ENCODE data around the gene C11orf54. TPM values are rescaled to one million over a fixed set of nuclear protein-coding genes. Genes with fewer than 3 reads are reported as not detected.
"Not testable (repeated sequence)": the region's sequence is repeated elsewhere in the genome, so short reads cannot be mapped to it uniquely, and the experiment has no call there.

The C11orf54 gene
- polyA plus RNA-seq, 1 donor = 86.6 TPM

- Histone ChIP-seq H3K4me1 (ENCODE audit: control insufficient read depth, insufficient read depth, low read length) (peaks cover 22% of the 10 kb centered on the region), H3K27ac (ENCODE audit: low read length) (peak overlapping the region; percentile 78)
- WGBS (ENCODE audit: insufficient coverage, low lambda C conversion rate) = 36% methylated on average over 1 of the region's 7 CpGs
These were observed 3.2 kb downstream of the C11orf54 start for GRCh38 chr11:93744669-93745004.

GRCh38 chr11:93745005-93745755 is 3.7 kb downstream of the C11orf54 start:
- DNase-seq = peak in 1 of 2 donors; percentile 49
- Histone ChIP-seq H3K27ac (ENCODE audit: low read length) (peak overlapping the region; percentile 78), H3K4me3 (ENCODE audit: low read length) (peak overlapping the region; percentile 14), H3K4me1 (ENCODE audit: control insufficient read depth, insufficient read depth, low read length) (peaks cover 22% of the 10 kb centered on the region), H3K36me3 (ENCODE audit: control insufficient read depth, insufficient read depth, low read length) (peaks cover 11% of the 10 kb centered on the region)
- H3K27me3 ChIP-seq (ENCODE audit: control insufficient read depth, insufficient read depth, low read length); H3K9me3 ChIP-seq (ENCODE audit: control insufficient read depth, low read depth, low read length): not testable (repeated sequence)
- WGBS (ENCODE audit: insufficient coverage, low lambda C conversion rate) = no CpG with 5 or more reads among the region's 12 CpGs

More at GRCh38 chr11:93744669-93745004, 3.2 kb downstream of the C11orf54 start:
- Histone ChIP-seq H3K4me3 (ENCODE audit: low read length) (peak overlapping the region; percentile 2), H3K27me3 (ENCODE audit: control insufficient read depth, insufficient read depth, low read length) (no peaks in the 10 kb centered on the region), H3K36me3 (ENCODE audit: control insufficient read depth, insufficient read depth, low read length) (peaks cover 11% of the 10 kb centered on the region), H3K9me3 (ENCODE audit: control insufficient read depth, low read depth, low read length) (no peaks in the 10 kb centered on the region)
- DNase-seq = no peak

- no CpG with 5 or more reads among the region's 2 CpGs for WGBS (ENCODE audit: insufficient coverage, low lambda C conversion rate)
These were observed 4.6 kb downstream of the C11orf54 start for GRCh38 chr11:93746101-93746500.

GRCh38 chr11:93747122-93747521 is 5.7 kb downstream of the C11orf54 start:
- H3K27me3 ChIP-seq (ENCODE audit: control insufficient read depth, insufficient read depth, low read length) = no peaks in the 10 kb centered on the region
- H3K4me3 ChIP-seq (ENCODE audit: low read length) = no peak overlapping the region
- H3K27ac ChIP-seq (ENCODE audit: low read length) = peak overlapping the region; percentile 72
- H3K4me1 ChIP-seq (ENCODE audit: control insufficient read depth, insufficient read depth, low read length) = peaks cover 22% of the 10 kb centered on the region
- WGBS (ENCODE audit: insufficient coverage, low lambda C conversion rate) = 20% methylated on average over 1 of the region's 1 CpG
- peaks cover 12% of the 10 kb centered on the region for H3K36me3 ChIP-seq (ENCODE audit: control insufficient read depth, insufficient read depth, low read length)
- no peaks in the 10 kb centered on the region for H3K9me3 ChIP-seq (ENCODE audit: control insufficient read depth, low read depth, low read length)
- peak in 1 of 2 donors; percentile 37 for DNase-seq

More at GRCh38 chr11:93746101-93746500, 4.6 kb downstream of the C11orf54 start:
- H3K9me3 ChIP-seq (ENCODE audit: control insufficient read depth, low read depth, low read length) = no peaks in the 10 kb centered on the region
- H3K36me3 ChIP-seq (ENCODE audit: control insufficient read depth, insufficient read depth, low read length) = peaks cover 11% of the 10 kb centered on the region
- DNase-seq = peak in 1 of 2 donors; percentile 26
- peak overlapping the region; percentile 78 for H3K27ac ChIP-seq (ENCODE audit: low read length)
- H3K4me3 ChIP-seq (ENCODE audit: low read length) = no peak overlapping the region
- H3K4me1 ChIP-seq (ENCODE audit: control insufficient read depth, insufficient read depth, low read length) = peaks cover 22% of the 10 kb centered on the region
- H3K27me3 ChIP-seq (ENCODE audit: control insufficient read depth, insufficient read depth, low read length) = no peaks in the 10 kb centered on the region

GRCh38 chr11:93751001-93751400 is 9.5 kb downstream of the C11orf54 start:
- no peak for DNase-seq
- H3K4me1 ChIP-seq (ENCODE audit: control insufficient read depth, insufficient read depth, low read length) = peaks cover 8% of the 10 kb centered on the region

GRCh38 chr11:93753241-93753640 is 11.8 kb downstream of the C11orf54 start:
- H3K27ac ChIP-seq (ENCODE audit: low read length) = no peak overlapping the region
- H3K9me3 ChIP-seq (ENCODE audit: control insufficient read depth, low read depth, low read length) = peaks cover 2% of the 10 kb centered on the region
- DNase-seq = no peak
- no peaks in the 10 kb centered on the region for H3K27me3 ChIP-seq (ENCODE audit: control insufficient read depth, insufficient read depth, low read length)
- 83% methylated on average over 1 of the region's 2 CpGs for whole genome bisulfite sequencing (ENCODE audit: insufficient coverage, low lambda C conversion rate)
- H3K36me3 ChIP-seq (ENCODE audit: control insufficient read depth, insufficient read depth, low read length) = peaks cover 45% of the 10 kb centered on the region
- no peak overlapping the region for H3K4me3 ChIP-seq (ENCODE audit: low read length)
- H3K4me1 ChIP-seq (ENCODE audit: control insufficient read depth, insufficient read depth, low read length) = no peaks in the 10 kb centered on the region

More at GRCh38 chr11:93751001-93751400, 9.5 kb downstream of the C11orf54 start:
- Histone ChIP-seq H3K9me3 (ENCODE audit: control insufficient read depth, low read depth, low read length) (no peaks in the 10 kb centered on the region), H3K4me3 (ENCODE audit: low read length) (no peak overlapping the region), H3K27me3 (ENCODE audit: control insufficient read depth, insufficient read depth, low read length) (no peaks in the 10 kb centered on the region), H3K27ac (ENCODE audit: low read length) (no peak overlapping the region), H3K36me3 (ENCODE audit: control insufficient read depth, insufficient read depth, low read length) (peaks cover 25% of the 10 kb centered on the region)
- WGBS (ENCODE audit: insufficient coverage, low lambda C conversion rate) = 100% methylated on average over 1 of the region's 1 CpG

- 20% methylated on average over 1 of the region's 3 CpGs for WGBS (ENCODE audit: insufficient coverage, low lambda C conversion rate)
- Histone ChIP-seq H3K27me3 (ENCODE audit: control insufficient read depth, insufficient read depth, low read length) (no peaks in the 10 kb centered on the region), H3K4me1 (ENCODE audit: control insufficient read depth, insufficient read depth, low read length) (no peaks in the 10 kb centered on the region), H3K9me3 (ENCODE audit: control insufficient read depth, low read depth, low read length) (peaks cover 8% of the 10 kb centered on the region), H3K4me3 (ENCODE audit: low read length) (no peak overlapping the region), H3K27ac (ENCODE audit: low read length) (no peak overlapping the region), H3K36me3 (ENCODE audit: control insufficient read depth, insufficient read depth, low read length) (peaks cover 67% of the 10 kb centered on the region)
- no peak for DNase-seq
These were observed 15.3 kb downstream of the C11orf54 start for GRCh38 chr11:93756748-93757147.

- no peaks in the 10 kb centered on the region for H3K27me3 ChIP-seq (ENCODE audit: control insufficient read depth, insufficient read depth, low read length)
- H3K4me1 ChIP-seq (ENCODE audit: control insufficient read depth, insufficient read depth, low read length) = no peaks in the 10 kb centered on the region
- no peak overlapping the region for H3K4me3 ChIP-seq (ENCODE audit: low read length)
- peaks cover 8% of the 10 kb centered on the region for H3K9me3 ChIP-seq (ENCODE audit: control insufficient read depth, low read depth, low read length)
- peaks cover 66% of the 10 kb centered on the region for H3K36me3 ChIP-seq (ENCODE audit: control insufficient read depth, insufficient read depth, low read length)
- DNase-seq = no peak
- no CpG with 5 or more reads among the region's 3 CpGs for WGBS (ENCODE audit: insufficient coverage, low lambda C conversion rate)
- no peak overlapping the region for H3K27ac ChIP-seq (ENCODE audit: low read length)
These were observed 15.8 kb downstream of the C11orf54 start for GRCh38 chr11:93757301-93757700.

GRCh38 chr11:93757924-93758865 is 16.7 kb downstream of the C11orf54 start:
- Histone ChIP-seq H3K9me3 (ENCODE audit: control insufficient read depth, low read depth, low read length) (peaks cover 8% of the 10 kb centered on the region), H3K4me1 (ENCODE audit: control insufficient read depth, insufficient read depth, low read length) (no peaks in the 10 kb centered on the region), H3K4me3 (ENCODE audit: low read length) (no peak overlapping the region), H3K27ac (ENCODE audit: low read length) (no peak overlapping the region), H3K36me3 (ENCODE audit: control insufficient read depth, insufficient read depth, low read length) (peaks cover 73% of the 10 kb centered on the region), H3K27me3 (ENCODE audit: control insufficient read depth, insufficient read depth, low read length) (no peaks in the 10 kb centered on the region)
- DNase-seq = no peak
- WGBS (ENCODE audit: insufficient coverage, low lambda C conversion rate) = no CpG with 5 or more reads among the region's 38 CpGs

GRCh38 chr11:93759123-93759522 is 17.7 kb downstream of the C11orf54 start:
- not testable (repeated sequence) for H3K9me3 ChIP-seq (ENCODE audit: control insufficient read depth, low read depth, low read length); H3K4me1 ChIP-seq (ENCODE audit: control insufficient read depth, insufficient read depth, low read length); DNase-seq; H3K4me3 ChIP-seq (ENCODE audit: low read length); H3K27ac ChIP-seq (ENCODE audit: low read length); H3K27me3 ChIP-seq (ENCODE audit: control insufficient read depth, insufficient read depth, low read length)
- H3K36me3 ChIP-seq (ENCODE audit: control insufficient read depth, insufficient read depth, low read length) = peaks cover 79% of the 10 kb centered on the region
- whole genome bisulfite sequencing (ENCODE audit: insufficient coverage, low lambda C conversion rate) = no CpG with 5 or more reads among the region's 4 CpGs
